HG02973 (cell line): Measurements from ENCODE around the gene RAB44.

Experiments used
- ATAC-seq: cut with Tn5 transposase; IDR thresholded peaks from one replicate; pipeline ENCODE4 v1.9.1; 2021; ENCODE audit warnings: moderate library complexity; ENCODE audit not compliant: unreplicated experiment

The RAB44 gene

DNA sequence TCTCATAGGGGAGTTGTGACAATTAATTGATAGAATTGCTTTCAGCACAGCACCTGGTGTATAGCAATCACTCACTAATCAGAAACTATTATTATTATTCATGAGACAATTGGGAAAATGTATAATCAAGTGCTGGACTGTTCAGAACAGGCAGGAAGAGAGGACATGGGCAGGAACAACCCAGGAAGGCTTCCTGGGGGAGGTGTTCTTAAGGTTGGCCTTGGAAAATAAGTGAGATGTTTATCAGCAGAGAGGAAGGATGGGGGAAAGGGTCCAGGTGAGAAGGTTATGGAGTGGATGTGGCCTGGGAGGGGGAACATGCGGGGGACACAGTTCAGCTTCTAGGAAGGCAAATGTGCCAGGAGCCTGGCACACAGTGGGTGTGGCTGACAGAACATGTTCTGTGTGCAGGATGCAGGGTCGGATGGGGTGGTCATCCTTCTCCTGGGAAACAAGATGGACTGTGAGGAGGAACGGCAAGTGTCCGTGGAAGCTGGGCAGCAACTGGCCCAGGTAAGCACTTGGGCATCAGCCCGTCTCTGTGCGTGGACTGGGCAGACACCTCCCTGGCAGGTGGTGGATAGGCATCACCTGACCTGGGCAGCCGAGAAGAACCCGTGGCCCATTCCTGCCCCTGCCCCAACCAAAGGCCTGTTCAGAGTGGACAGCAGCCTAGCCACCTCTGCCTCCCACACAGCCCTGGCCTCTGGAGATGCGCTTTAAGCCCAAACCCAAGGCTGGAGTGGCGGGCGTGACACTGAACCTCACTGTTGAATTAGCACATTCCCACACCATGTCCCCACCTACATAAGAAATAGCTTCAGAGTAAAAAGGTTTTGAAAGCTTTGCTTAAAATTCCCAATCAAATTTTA lies 30.9 kb downstream of the RAB44 start:
- ATAC-seq = no peak

GRCh38 chr6:36729161-36729524 lies 31.5 kb downstream of the RAB44 start:
- no peak for ATAC-seq

DNA sequence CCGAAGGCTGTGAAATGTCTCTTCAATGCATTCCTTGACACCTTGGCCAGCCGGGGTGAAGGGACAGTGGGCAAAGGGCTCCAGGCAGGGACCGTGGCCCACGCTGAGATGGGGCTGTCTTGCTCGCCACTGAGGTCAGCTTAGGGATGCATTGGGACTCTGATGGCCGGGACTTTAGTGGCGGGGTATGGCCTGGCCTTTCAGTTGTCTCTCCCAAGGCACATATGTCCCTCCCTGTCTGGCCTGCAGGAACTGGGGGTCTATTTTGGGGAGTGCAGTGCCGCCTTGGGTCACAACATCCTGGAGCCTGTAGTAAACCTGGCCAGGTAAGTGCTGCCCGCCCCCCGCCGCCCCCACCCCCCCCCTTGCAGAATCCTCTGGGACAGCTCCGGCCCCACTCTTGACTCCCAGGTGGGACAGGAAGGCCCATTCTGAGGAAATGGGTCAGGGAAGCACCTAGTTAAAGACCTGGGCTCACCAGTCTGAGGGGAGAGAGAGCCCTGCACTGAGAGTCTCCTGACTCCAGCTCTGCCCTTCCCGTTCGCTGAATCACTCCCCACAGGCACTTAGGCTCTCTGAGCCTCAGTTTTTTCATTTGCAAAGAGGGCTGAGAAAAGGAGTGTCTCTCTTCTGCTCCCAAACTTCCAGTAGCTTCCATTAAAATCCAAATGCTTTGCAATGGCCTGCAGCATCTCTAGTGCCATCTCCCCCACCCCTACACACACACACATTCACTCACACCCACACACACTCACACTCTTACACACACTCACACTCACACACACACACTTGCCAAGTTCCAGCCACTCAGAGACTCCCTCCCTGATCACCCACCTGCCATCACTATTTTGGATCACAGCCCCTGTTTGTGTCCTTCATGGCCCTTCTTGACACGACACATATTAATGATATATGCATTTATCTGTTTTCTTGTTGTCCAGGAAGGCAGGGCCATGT lies 33.1 kb downstream of the RAB44 start:
- no peak for ATAC-seq

- no peak for ATAC-seq
These were observed 34.1 kb downstream of the RAB44 start for GRCh38 chr6:36731622-36732310.

DNA sequence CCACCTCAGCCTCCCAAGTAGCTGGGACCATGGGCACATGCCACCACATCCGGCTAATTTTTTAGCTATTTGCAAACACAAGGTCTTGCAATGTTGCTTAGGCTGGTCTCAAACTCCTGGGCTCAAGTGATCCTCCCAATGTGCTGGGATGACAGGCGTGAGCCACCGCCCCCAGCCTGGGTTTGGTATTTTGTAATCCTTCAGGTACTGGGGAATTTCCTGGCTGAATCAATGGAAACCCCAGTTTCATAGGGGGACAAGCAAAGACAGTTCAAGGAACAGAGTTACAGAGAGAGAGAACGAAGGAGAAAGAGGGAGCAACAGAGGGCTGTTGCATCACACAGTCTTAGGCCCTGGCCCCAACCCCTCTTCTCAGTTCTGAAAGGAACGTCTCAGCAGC lies 35.7 kb downstream of the RAB44 start:
- ATAC-seq = no peak

- no peak for ATAC-seq
These were observed 36.9 kb downstream of the RAB44 start for GRCh38 chr6:36734486-36735060.

GRCh38 chr6:36735110-36736071 lies 37.8 kb downstream of the RAB44 start:
- ATAC-seq = no peak

- no peak for ATAC-seq
These were observed 39.6 kb downstream of the RAB44 start for GRCh38 chr6:36737043-36737785.

- ATAC-seq = no peak
These were observed 40.5 kb downstream of the RAB44 start for GRCh38 chr6:36738108-36738507.

DNA sequence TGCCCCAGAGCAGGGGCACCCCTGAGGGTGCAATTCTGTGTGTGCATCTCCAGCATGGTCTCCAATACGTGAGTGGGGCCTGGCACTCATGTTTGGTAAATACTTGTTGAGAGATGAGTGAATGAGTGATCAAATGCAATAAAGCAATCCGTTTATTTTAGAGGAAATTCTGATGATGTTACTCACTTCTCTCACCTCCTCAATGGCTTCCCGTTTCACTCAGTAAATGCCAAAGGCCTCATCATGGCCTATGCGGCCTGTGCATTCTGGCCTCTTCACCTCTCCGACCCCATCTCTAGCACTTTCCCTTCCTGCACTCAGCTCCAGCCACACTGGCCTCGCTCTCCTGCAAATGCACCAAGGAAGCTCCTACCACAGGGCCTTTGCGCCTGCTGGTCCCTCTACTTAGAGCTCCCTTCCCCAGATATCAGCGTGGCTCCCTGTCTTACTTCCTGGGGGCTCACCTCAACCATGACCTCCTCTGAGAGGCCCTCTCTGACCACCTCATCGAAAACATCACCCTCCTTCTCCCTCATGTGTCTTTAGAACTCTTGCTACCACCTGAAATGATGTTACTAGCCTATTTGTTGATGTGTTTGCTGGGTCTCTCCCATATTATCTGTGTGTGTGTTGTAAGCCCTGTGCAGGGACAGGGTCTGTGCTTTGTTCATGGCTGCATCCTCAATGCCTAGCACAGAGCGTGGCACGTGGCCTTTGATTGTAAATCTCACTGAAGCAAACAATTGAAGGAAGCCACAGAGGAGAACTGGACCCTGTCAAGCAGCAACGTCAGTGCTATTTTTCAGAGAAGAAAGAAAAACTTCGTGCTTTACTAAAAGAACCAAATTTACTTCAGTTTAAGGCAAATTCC lies 42.6 kb downstream of the RAB44 start:
- no peak for ATAC-seq

DNA sequence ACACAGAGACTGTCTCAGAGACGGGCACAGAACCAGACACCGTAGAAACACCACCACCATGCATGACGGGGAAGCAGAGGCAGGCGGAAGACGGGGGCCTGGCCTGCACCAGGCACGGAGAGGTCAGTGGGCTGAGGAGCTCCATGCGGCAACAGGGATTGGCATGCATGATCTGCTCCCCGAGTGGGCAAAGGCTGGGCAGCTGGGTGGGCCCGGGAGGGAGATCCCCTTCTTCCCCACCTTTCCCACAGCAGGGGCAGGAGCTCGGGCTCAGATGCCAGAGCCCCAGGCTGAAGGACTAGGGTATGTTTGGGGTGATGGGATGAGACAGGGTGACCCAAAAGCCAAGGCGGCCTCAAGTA lies 43.2 kb downstream of the RAB44 start:
- no peak for ATAC-seq

DNA sequence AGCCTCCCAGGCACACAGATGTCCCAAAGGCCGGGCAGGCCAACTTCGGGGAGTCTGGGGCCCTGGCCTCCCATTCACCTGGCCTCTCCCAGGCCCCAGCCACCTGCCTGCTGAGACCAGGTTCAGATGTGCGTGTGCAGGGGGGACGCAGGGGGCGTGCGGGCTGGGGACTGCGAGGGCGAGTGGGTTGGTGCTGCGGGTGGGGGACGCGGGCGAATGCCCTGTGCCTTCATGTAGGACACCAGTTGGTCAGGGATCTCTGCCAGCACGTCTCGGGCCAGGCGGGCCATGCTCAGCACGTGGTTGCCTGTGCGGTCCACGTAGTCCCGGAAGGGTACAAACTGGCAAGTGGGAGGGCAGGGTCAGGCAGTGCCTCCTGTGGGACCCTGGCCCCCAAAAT lies 44.5 kb downstream of the RAB44 start:
- ATAC-seq = no peak

DNA sequence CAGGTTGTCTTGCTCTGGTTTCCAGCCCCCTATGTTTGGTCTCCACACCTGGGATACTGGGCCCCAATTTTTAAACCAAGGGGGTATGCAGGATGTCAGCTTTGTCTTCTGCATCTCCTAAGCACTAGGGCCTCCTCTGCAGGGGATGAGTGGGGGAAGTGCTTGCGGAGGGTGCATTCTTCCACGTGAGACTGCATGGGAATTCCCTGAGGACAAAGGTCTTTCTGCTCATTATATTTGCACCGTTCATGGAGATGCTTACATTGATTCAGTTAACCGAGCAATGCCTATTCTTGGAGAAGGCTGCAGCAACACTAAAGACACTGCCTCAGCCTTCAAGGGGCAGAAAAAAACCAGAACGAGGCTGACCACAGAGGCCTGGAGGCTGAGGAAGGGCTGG lies 45.4 kb downstream of the RAB44 start:
- no peak for ATAC-seq

GRCh38 chr6:36743538-36744303 lies 46.1 kb downstream of the RAB44 start:
- no peak for ATAC-seq

DNA sequence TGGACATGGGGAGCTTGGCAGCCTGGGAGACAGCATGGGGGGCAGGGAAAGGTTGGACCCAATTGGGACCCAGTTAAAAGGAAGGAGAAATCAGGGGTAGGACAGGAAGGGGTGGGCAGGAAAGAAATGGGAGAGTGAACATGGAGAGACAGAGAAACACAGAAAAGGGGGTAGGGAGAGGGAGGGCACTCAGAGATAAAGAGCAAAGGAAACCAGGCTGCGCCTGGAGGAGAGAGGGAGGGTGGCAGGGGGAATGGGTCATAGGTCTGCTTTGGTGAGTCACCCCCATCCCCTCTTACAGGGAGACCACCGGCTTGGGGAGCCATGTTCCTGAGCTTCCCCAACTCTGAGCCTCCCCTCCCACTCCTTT lies 46.7 kb downstream of the RAB44 start:
- ATAC-seq = no peak

DNA sequence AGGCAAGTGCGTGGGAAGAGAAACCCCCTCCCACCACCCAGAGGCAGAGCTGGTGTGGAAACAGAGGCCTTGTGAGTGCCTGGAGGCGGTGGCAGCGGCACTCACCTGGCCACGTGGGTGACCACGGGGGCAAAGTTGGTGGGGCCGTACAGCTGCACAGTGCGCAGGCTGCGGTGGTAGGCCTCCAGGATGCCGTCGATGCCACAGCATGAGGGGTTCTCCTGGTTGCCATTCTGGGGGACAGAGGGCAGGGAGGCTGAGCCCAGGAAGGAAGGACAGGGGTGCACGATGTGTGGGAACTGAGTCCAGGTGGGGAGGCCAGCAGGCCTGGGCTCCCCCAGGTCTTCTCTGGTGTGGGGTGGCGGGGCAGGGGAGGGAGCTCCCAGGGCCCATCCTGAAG lies 47.7 kb downstream of the RAB44 start:
- no peak for ATAC-seq

DNA sequence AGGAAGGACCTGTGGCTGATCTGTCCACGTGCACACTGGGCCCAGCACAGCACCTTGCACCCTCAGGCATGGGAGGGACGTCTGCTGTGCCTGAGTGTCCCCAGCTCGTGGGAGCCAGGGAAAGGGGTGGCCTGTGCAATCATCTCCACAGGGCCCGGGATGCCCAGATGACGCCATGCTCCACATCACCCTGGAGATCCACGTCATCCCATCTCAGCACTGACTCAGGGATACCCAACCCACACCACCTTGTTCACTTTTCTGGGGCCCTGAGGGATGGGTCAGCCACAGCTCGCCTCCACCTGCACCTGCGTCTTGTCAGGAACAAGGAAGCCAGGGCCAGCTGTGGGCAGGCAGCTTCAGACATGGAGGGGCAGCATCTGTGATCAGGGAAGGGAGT lies 48.2 kb downstream of the RAB44 start:
- no peak for ATAC-seq

- ATAC-seq = no peak
These were observed 48.6 kb downstream of the RAB44 start for GRCh38 chr6:36746251-36746650.
